Stimulated activated CD4-positive, alpha-beta T cell treated with anti-CD3 and anti-CD28 coated beads, Interleukin-4, amount 100 ng/mL, for 48 hours (primary cell): ENCODE results near the gene HHEX.
"Not testable (repeated sequence)": the region's sequence is repeated elsewhere in the genome, so short reads cannot be mapped to it uniquely, and the experiment has no call there.

Experiments
- DNase-seq, 2 donors: peaks; one replicate each; pipeline ENCODE4 v3.0.0-alpha.2; 2020; ENCODE audit warnings: low read depth in 2 of 2

Gene HHEX

DNA sequence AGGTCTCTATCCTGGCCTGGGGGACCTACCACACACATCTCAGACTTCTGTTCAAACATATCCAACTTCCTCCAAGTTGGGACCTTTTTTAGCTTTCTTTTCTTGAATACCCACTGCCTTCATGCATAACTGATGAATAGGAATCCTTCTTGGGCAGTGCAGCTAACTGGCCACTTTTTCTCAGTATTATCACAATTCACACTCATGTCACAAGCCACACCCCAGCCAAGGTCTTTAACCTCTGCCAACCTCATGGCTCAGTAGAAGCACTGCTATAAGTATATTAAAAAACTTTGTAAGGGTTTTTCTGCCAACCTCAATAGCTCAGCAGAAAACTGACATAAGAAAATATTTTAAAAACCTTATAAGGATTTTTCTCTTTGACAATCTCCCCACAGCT lies 44.5 kb downstream of the HHEX start:
- no peak for DNase-seq

DNA sequence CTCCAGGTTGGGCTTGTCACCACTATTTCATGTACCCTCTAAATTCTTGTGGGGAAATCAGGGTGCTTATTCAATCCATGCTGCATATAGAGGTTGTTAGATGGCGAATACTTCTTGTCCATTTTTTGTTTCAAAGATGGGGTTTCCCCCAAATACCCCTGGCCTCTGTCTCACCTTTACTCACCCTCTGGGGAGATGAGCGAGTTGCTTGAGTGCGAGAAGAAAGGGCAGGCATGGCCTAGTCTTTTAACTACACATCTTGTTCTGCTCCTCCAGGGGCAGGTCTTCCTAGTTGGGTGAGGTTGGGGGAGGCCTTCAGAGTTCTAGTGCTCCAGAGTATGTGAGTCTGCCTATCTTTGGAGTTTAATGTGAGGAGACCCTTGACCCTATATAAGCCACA lies 46.2 kb downstream of the HHEX start:
- no peak for DNase-seq

DNA sequence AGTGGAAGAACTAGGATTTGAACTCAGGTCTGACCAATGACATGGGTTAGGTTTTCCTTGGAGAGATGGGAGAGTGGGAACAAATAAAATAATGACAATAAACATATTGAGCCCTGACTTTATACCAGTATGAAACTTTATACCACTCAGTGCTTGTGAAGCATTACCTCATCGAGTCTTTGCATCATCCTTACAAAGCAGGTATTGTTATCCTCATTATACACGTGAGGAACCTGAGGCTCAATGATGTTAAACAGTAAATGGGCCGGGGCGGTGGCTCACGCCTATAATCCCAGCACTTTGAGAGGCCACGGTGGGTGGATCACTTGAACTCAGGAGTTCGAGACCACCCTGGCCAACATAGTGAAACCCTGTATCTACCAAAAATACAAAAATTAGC lies 47.7 kb downstream of the HHEX start:
- DNase-seq = no peak

DNA sequence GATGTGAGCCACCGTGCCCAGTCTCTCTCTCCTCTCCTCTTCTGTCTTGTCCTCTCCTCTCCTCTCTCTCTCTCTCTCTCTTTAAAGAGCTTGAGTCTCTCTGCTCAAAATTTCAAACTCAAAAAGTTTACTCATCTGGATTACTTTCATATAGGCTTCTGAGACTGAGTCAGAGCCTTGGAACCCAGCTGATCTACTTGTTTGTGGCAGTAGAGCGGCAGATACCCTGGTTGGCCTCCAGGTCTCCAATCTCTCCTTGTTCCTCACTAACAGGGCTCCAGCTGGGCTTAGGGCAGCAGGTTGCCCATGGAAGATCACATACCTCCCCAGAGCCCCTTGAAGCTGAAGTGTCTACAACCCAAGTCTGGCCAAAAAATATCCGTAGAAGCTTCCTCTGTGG lies 51.0 kb downstream of the HHEX start:
- no peak for DNase-seq

DNA sequence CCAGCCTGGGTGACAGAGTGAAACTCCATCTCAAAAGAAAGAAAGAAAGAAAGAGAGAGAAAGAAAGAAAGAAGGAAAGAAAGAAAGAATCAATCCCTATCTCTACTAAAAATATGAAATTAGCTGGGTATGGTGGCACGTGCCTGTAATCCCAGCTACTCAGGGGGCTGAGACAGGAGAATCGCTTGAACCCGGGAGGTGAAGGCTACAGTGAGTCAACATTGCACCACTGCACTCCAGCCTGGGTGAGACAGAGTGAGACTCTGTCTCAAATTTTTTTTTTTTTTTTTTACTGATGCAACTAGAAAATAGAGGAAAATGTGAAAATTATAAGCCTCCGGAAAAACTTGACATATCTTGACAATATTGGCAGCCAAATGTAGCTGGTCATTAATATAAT lies 52.0 kb downstream of the HHEX start:
- not testable (repeated sequence) for DNase-seq

DNA sequence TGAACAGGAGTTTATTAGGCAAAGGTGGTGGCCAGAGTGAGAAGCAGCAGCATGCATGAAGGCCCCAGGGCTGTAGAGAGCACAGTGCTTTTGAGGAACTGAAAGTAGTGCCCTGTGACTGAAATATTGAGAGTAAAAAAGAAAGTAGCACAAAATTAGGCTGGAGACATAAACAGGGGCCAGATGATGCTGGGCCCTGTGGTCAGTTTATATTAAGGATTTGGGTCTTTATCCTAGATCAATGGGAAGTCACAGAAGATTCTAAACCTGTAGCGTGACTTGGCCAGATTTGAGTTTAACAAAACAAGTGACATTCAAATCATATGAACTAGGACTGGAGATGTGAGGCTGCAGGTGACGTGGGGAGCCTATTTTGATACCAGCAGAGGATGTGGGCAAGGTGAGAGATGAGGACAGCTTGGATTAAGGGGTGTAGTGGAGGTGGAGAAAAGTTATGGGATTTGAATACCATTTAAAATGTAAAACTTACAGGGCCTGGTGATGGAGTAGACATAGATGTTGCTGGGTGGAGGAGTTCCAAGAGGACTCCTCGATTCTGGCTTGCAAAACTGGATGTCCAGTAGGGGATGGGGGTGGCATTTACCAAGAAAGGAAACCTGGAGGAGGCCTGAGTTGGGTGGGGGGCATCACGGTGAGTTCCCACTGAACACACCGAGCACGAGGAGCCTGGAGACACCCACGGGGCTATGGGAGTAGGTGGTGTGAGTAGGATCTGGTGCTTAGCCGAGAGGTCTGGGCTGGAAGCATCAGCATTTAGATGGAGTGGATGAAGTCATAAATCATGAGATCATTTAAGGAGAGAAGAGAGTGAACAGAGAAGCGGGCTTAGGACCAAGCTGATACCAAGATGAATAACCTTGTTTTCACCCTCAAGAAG lies 52.8 kb downstream of the HHEX start:
- no peak for DNase-seq
